Fibroblast of the conjunctiva (primary cell): ENCODE measurements around the gene NR3C2.
"Not testable (repeated sequence)": the region's sequence is repeated elsewhere in the genome, so short reads cannot be mapped to it uniquely, and the experiment has no call there.

Source experiments
- DNase-seq: peaks from one replicate; pipeline ENCODE4 v3.0.0-alpha.2; 2010; ENCODE audit warnings: low read depth

NR3C2 gene

DNA sequence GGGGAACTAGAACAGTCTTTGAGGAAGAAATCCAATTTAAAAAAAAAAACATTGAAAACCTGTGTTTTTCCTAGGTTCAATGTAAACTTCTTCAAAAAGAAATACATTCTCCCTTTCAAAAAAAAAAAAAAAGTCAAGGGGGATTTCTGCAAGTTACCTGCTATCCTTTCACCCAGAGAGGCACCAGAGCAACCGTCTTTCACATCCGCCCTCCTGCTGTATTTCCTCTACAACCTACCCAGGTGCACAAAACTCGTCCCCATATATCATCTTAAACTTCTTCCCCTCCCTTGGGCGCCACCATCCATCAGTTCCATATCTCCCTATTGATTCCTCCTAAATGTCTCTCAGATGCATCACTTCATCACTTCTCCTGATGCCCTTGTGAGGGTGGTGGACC, 74.5 kb downstream of the NR3C2 start:
- no peak for DNase-seq

DNA sequence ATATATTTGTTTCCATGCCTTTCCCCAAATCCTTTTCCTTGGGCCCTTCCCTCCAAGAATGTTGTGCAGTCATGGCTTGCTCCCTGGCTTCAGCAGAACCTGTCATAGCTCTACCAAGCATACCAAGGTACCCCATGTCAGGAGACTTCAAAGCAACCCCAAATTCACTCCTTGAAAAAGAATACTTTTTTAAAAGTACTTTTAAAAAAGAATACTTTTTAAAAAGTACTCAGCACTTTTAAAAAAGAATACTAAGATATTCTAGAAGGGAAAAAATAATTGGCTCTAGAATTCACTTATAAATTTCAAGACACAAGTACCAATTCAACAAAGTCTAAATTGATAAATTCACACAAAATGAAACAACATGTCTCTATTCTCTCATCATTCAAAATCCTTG, 76.0 kb downstream of the NR3C2 start:
- no peak for DNase-seq

DNA sequence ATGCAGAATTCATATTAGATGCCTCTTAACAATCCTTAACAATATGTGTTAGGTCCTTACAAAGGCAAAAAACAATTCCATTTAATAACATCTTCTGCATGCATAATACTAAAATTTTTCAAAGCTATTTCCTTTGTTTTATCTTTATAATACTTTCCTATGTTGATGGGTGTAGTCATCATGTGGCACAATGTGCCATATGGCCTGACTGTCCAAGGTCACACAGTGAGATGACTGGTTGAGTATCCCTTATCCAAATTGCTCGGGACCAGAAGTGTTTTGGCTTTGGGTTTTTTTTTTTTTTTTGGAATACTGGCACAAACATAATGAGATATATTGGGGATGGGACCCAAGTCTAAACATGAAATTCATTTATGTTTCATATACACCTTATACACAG, 77.7 kb downstream of the NR3C2 start:
- no peak for DNase-seq

GRCh38 chr4:148359769-148360168, 82.4 kb downstream of the NR3C2 start:
- no peak for DNase-seq

GRCh38 chr4:148355442-148356123, 86.6 kb downstream of the NR3C2 start:
- DNase-seq: no peak

GRCh38 chr4:148354186-148354585, 88.0 kb downstream of the NR3C2 start:
- DNase-seq: no peak

DNA sequence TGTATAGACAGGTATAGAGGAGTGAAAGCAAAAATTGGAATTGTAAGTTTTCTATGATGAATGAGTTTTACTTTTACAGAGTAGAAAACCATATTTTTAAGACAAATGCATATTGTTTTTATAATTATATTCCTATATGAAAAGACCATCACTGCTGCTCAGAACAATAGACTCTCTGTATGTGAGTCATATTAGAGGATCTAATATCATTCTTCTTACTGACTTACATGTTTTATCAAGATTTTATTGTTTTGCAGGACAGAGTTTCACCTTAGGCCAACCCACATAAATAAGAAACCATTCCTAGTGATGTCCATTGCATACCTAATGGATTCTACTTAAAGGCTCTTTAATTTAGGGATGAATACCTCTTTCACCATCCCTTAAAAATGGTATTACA, 88.6 kb downstream of the NR3C2 start:
- no peak for DNase-seq

GRCh38 chr4:148349153-148349552, 93.1 kb downstream of the NR3C2 start:
- DNase-seq: no peak

- DNase-seq: no peak
Observed at GRCh38 chr4:148346657-148347056, 95.6 kb downstream of the NR3C2 start.

DNA sequence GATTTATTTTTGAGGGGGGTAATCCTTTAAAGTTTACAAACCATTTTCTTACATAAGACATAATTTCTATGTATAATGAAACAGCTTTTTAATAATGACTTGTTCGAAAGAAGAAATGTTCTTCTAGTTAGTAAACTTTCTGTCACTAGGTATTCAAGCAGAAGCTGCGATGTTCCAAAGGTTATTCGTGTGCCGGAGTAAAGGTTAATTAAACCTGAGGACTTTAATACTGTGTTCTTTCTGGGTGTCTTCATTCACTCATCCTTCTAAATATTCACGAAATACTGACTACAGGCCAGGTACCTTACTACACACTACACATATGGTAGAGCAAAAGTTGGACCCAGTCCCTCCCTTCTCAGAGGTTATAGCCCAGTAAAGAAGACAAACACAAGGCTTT, 96.7 kb downstream of the NR3C2 start:
- DNase-seq: no peak

DNA sequence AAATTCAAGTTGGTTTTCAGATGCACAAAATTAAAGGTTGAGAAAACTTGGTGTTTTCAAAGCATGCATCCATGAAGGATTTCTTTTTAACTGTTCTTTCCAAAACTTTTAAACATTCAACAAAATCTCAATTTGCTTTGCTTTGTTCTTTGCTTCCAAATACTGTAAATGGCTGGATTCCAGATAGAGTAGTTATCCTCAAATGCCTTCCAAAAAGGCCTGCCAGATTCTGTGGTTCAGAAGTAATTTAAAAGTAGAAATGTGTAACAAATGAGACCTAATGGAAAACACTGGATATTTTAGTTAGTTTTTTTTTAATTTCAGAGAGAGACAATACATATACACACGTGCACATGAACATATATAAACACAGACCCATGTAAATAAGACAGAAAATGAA, 97.3 kb downstream of the NR3C2 start:
- no peak for DNase-seq

GRCh38 chr4:148344352-148344751, 97.9 kb downstream of the NR3C2 start:
- DNase-seq: no peak

GRCh38 chr4:148341980-148342800, 100.0 kb downstream of the NR3C2 start:
- DNase-seq: no peak

- no peak for DNase-seq
Observed at GRCh38 chr4:148335133-148335532, 107.1 kb downstream of the NR3C2 start.

GRCh38 chr4:148333265-148333664, 108.9 kb downstream of the NR3C2 start:
- no peak for DNase-seq

DNA sequence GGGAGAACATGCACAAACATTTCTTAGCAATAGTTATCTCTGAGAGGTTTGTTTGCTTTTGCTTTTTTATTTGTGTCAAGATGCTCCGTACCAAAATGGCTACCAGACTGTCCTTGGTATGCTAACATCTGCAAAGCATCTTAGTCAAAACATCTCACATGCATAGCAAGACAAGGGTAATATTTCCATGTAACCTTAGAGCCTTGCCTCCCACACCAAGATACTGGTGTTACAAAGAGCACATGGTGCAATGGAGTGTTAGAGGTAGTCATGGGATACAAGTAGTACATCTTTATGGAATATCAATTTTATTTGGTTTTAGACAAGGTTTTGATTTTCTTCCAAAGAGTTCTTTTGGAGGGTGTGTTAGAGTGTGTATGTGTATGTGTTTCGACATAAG, 109.7 kb downstream of the NR3C2 start:
- no peak for DNase-seq

DNA sequence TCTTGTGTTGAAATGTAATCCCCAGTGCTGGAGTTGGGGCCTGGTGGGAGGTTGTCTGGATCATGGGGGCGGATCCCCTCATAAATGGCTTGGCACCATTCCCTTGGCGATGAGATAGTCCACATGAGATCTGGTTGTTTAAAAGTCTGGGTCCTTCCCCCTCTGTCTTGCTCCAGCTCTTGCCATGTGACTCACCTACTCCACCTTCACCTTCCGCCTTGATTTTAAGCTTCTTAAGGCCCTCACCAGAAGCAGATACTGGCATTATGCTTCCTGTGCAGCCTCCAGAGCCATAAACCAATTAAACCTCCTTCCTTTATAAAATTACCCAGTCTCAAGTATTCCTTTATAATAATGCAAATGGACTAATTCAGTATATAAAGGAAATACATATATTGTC, 111.5 kb downstream of the NR3C2 start:
- no peak for DNase-seq

- no peak for DNase-seq
Observed at GRCh38 chr4:148330161-148330560, 112.1 kb downstream of the NR3C2 start.

DNA sequence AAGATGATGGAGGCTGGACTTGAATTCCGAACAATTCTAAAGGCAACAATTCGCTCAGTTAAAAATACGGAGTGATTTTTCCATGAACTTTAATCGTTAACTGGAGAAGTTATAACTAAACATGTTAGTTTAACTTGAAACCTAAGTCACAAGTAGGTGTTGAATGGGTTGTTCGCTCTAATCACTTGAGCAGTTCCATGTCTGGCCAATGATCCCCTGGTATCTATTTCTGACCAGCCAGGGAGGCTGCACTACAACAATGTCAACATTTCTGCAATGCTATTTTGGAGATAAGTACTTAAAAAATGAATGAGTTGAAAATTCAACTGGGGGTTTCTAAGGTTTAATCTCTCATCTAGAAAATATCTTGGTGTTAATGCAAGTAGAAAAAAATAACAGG, 112.5 kb downstream of the NR3C2 start:
- DNase-seq: no peak

- no peak for DNase-seq
Observed at GRCh38 chr4:148327683-148328082, 114.5 kb downstream of the NR3C2 start.

- DNase-seq: not testable (repeated sequence)
Observed at GRCh38 chr4:148323316-148323715, 118.9 kb downstream of the NR3C2 start.

GRCh38 chr4:148315049-148315448, 127.2 kb downstream of the NR3C2 start:
- DNase-seq: no peak

- no peak for DNase-seq
Observed at GRCh38 chr4:148312956-148313490, 129.2 kb downstream of the NR3C2 start.
